ENCODE results near the gene LZTS3. TPM values are rescaled to one million over a fixed set of nuclear protein-coding genes. Genes with fewer than 3 reads are reported as not detected.
A peak's percentile ranks its signal among the peaks of the same experiment; 100 is the strongest.

Gene LZTS3
- total and polyA plus RNA-seq, 2 experiments from 2014 or later: 35.3 to 36.4 TPM

DNA sequence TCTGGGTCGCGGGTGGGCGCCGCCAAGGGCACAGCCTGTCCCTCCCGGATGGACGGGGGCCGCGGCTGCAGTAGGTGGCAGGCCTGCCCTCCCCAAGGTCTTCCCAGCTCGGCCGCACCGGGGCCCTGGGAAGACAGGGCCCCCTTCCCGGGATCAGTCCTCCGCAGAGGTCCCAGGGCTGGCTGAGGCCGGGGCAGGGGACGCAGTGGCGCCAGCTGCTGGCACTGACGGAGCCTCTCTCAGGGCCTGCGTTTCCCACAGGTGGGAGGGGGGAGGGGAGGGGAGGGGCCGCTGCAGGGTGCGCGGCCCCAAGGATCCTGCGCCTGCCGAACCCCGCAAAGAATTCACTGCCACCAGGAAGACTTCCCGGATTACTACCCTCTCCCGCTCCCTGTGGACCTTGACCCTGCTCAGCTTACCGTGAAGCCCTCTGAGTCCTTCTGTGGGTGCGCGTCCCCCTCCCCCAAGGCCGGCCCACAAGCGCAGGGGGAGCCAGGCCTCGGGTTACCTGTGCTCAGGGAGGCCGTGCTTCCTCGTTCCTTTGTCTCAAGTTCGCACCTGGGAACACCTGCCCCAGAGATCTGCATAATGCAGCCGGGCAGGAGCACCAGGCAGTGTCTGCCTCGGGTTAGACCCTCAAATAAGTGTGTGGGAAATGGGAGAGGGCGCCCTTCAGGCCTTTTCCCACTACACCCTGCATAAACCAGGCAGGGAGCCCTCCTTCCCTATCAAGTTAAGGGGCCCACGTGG, 5.1 kb downstream of the LZTS3 start:
- H3K4me1 ChIP-seq (ENCODE audit: insufficient read depth): peaks cover 23% of the 10 kb centered on the region
- no peaks in the 10 kb centered on the region for H3K9me3 ChIP-seq (ENCODE audit: low read depth)
- 14% methylated on average over 15 of the region's 39 CpGs for WGBS (ENCODE audit: low lambda C conversion rate, missing lambda C conversion rate)
- H3K27ac ChIP-seq: peak overlapping the region; percentile 90
- no peaks in the 10 kb centered on the region for H3K9me2 ChIP-seq (replicated peaks; ENCODE audit: insufficient read depth)
- no peak for TF ChIP-seq EZH2 (IDR thresholded peaks at IDR 0.05; ENCODE audit: borderline replicate concordance)
- peak; percentile 24 for TF ChIP-seq CTCF (IDR thresholded peaks at IDR 0.05; ENCODE audit: poor library complexity)
- peak; percentile 87 for DNase-seq (ENCODE audit: low spot score)
- H2AFZ ChIP-seq: peak overlapping the region; percentile 50
- no peaks in the 10 kb centered on the region for H3K36me3 ChIP-seq (replicated peaks; ENCODE audit: insufficient read depth, low read depth)
- peak overlapping the region; percentile 79 for H3K4me2 ChIP-seq
- peaks cover 20% of the 10 kb centered on the region for H3K79me2 ChIP-seq
- no peaks in the 10 kb centered on the region for H4K20me1 ChIP-seq (ENCODE audit: insufficient read depth, poor library complexity, severe bottlenecking)
- no peak overlapping the region for H3K4me3 ChIP-seq
- no peaks in the 10 kb centered on the region for H3K27me3 ChIP-seq

GRCh38 chr20:3167738-3168078, 5.6 kb downstream of the LZTS3 start:
- no peak for DNase-seq (ENCODE audit: low spot score)
- no peak for TF ChIP-seq CTCF (IDR thresholded peaks at IDR 0.05; ENCODE audit: poor library complexity)
- TF ChIP-seq EZH2phosphoT487 (IDR thresholded peaks at IDR 0.05; ENCODE audit: low read depth, severe bottlenecking, unreplicated experiment): no peak
- TF ChIP-seq EZH2 (IDR thresholded peaks at IDR 0.05; ENCODE audit: borderline replicate concordance): no peak
- peak overlapping the region; percentile 49 for H3K27ac ChIP-seq
- no peaks in the 10 kb centered on the region for H4K20me1 ChIP-seq (ENCODE audit: insufficient read depth, poor library complexity, severe bottlenecking)
- no peaks in the 10 kb centered on the region for H3K9me2 ChIP-seq (replicated peaks; ENCODE audit: insufficient read depth)
- H3K4me3 ChIP-seq: no peak overlapping the region
- peaks cover 15% of the 10 kb centered on the region for H3K79me2 ChIP-seq
- H3K27me3 ChIP-seq: no peaks in the 10 kb centered on the region
- H3K4me2 ChIP-seq: peak overlapping the region; percentile 79
- H3K9me3 ChIP-seq (ENCODE audit: low read depth): no peaks in the 10 kb centered on the region
- 63% methylated on average over 23 of the region's 25 CpGs for WGBS (ENCODE audit: low lambda C conversion rate, missing lambda C conversion rate)
- no peaks in the 10 kb centered on the region for H3K36me3 ChIP-seq (replicated peaks; ENCODE audit: insufficient read depth, low read depth)
- H2AFZ ChIP-seq: no peak overlapping the region
- H3K4me1 ChIP-seq (ENCODE audit: insufficient read depth): peaks cover 23% of the 10 kb centered on the region

DNA sequence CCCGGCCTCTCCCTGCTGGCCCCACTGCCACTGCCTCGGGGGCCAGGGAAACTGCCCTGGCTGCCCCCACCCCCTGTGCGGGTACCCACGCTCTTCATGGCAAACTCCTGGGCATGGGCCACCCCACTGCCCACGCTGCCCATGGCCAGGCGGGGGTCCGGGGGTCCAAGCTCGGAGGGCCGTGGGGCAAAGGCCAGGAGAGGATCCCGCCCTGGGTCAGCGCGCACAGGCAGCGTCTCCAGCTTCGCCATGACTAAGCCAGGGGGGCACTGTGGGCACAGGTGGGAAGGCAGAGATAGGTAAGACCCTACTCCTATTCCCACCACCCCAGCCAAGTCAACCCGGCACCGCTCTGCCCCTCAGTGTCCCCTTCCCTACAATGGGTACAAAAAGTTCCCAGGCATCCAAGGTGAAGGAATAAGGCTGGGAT, 6.4 kb downstream of the LZTS3 start:
- TF ChIP-seq EZH2 (IDR thresholded peaks at IDR 0.05; ENCODE audit: borderline replicate concordance): no peak
- TF ChIP-seq CTCF (IDR thresholded peaks at IDR 0.05; ENCODE audit: poor library complexity): no peak
- Histone ChIP-seq H3K36me3 (replicated peaks; ENCODE audit: insufficient read depth, low read depth) (no peaks in the 10 kb centered on the region), H3K4me1 (ENCODE audit: insufficient read depth) (peaks cover 19% of the 10 kb centered on the region), H3K9me2 (replicated peaks; ENCODE audit: insufficient read depth) (no peaks in the 10 kb centered on the region), H2AFZ (no peak overlapping the region), H3K9me3 (ENCODE audit: low read depth) (no peaks in the 10 kb centered on the region), H4K20me1 (ENCODE audit: insufficient read depth, poor library complexity, severe bottlenecking) (no peaks in the 10 kb centered on the region), H3K27me3 (no peaks in the 10 kb centered on the region), H3K79me2 (peaks cover 7% of the 10 kb centered on the region), H3K4me3 (no peak overlapping the region), H3K27ac (no peak overlapping the region), H3K4me2 (peak overlapping the region; percentile 79)
- no peak for DNase-seq (ENCODE audit: low spot score)
- WGBS (ENCODE audit: low lambda C conversion rate, missing lambda C conversion rate): 97% methylated on average over 13 of the region's 16 CpGs
